Measurements from ENCODE around the gene TSC22D4. TPM values are rescaled to one million over a fixed set of nuclear protein-coding genes. Genes with fewer than 3 reads are reported as not detected.

TSC22D4 gene
- total and polyA plus RNA-seq, 9 of the 15 experiments (the other 6 are each of a cell fraction or from before 2014, with no cell fraction given), result 0.37 to 107 (median 28.7) TPM

GRCh38 chr7:100475549-100475948 lies 3.5 kb downstream of the TSC22D4 start (continued):
- TF ChIP-seq PRDM10 (IDR thresholded peaks at IDR 0.05; ENCODE audit: partially characterized antibody) (peak; percentile 26), BDP1 (IDR thresholded peaks at IDR 0.05; ENCODE audit: insufficient read depth, insufficient read length) (no peak), ZBTB5 (IDR thresholded peaks at IDR 0.05) (no peak), PCBP2 (IDR thresholded peaks at IDR 0.05; ENCODE audit: low read depth, low read length, poor library complexity, severe bottlenecking) (no peak), FOS (IDR thresholded peaks at IDR 0.05; ENCODE audit: extremely low read depth, insufficient read length) (no peak), E2F6 (IDR thresholded peaks at IDR 0.05; ENCODE audit: borderline replicate concordance in 1 of 2, extremely low read depth in 1 of 2, insufficient read depth in 1 of 2, insufficient read length in 1 of 2, low read depth in 1 of 2, low read length in 1 of 2, poor library complexity in 1 of 2, severe bottlenecking in 1 of 2) (no peak), VEZF1 (CRISPR knock-in tag; IDR thresholded peaks at IDR 0.05) (peak; percentile 66; the same call in 1 of the 2 replicates), ZNF311 (CRISPR knock-in tag; IDR thresholded peaks at IDR 0.05) (no peak), HCFC1 (IDR thresholded peaks at IDR 0.05; ENCODE audit: low read depth, low read length) (no peak), RCOR1 (IDR thresholded peaks at IDR 0.05; ENCODE audit: borderline replicate concordance in 1 of 2, low read depth in 2 of 2, low read length in 2 of 2) (no peak), ZNF79 (CRISPR knock-in tag; IDR thresholded peaks at IDR 0.05; ENCODE audit: low read depth) (no peak), PATZ1 (CRISPR knock-in tag; IDR thresholded peaks at IDR 0.05; ENCODE audit: borderline replicate concordance) (no peak), EWSR1 (IDR thresholded peaks at IDR 0.05; ENCODE audit: borderline replicate concordance, low read depth, partially characterized antibody) (no peak), RB1 (IDR thresholded peaks at IDR 0.05; ENCODE audit: low read depth) (0 out of 2 replicates have a peak, but pooled peaks have one; percentile 26), ZNF184 (CRISPR knock-in tag; IDR thresholded peaks at IDR 0.05) (no peak), CCNT2 (IDR thresholded peaks at IDR 0.05; ENCODE audit: borderline replicate concordance, extremely low read depth, insufficient read length, low read depth, low read length) (no peak), ZNF347 (CRISPR knock-in tag; IDR thresholded peaks at IDR 0.05; ENCODE audit: low read depth) (no peak)

All from K562 (cell line).